Esophagus squamous epithelium (tissue), 5 donors: ENCODE measurements around the gene TMEM235. TPM values are rescaled to one million over a fixed set of nuclear protein-coding genes. Genes with fewer than 3 reads are reported as not detected.

ENCODE experiments used
- DNase-seq: peaks from one replicate; lab custom pipeline; 2025; lab: John Stamatoyannopoulos, UW
- H3K27ac ChIP-seq, 4 donors: fragments of 200-600 bp; sonication (generic); one replicate each; pipeline ENCODE4 v1.5.1; 2016 to 2019; ENCODE audit warnings: mild to moderate bottlenecking in 1 of 4
- H3K27me3 ChIP-seq, 4 donors: fragments of 200-600 bp; sonication (generic); 1 replicate in 3 of 4; 2 replicates in 1 of 4; pipeline versions ENCODE4 v1.5.1 to v1.6.0; 2017 to 2021; ENCODE audit warnings: antibody characterized with exemption in 1 of 4
- H3K36me3 ChIP-seq, 3 donors: fragments of 200-600 bp; sonication (generic); one replicate each; pipeline ENCODE4 v1.5.1; 2016 to 2019
- H3K4me1 ChIP-seq, 3 donors: fragments of 200-600 bp; sonication (generic); one replicate each; pipeline ENCODE4 v1.5.1; 2017 to 2019
- H3K4me3 ChIP-seq, 4 donors: fragments of 200-600 bp; sonication (generic); 1 replicate in 3 of 4; 2 replicates in 1 of 4; pipeline ENCODE4 v1.5.1; 2016 to 2019; ENCODE audit warnings: mild to moderate bottlenecking in 2 of 4, moderate library complexity in 1 of 4
- H3K9me3 ChIP-seq, 3 donors: fragments of 200-600 bp; sonication (generic); one replicate each; pipeline ENCODE4 v1.5.1; 2016 to 2019
- POLR2A ChIP-seq, 4 donors: fragments of 450-650 bp; IDR thresholded peaks; one replicate each; pipeline ENCODE4 v1.6.1; 2017; ENCODE audit warnings: antibody characterized with exemption in 4 of 4, mild to moderate bottlenecking in 4 of 4, moderate library complexity in 3 of 4
- WGBS, 2 donors: methylation state at CpG; one replicate each; pipeline ENCODE4 v1.1.5; 2018; 5-methylcytosine and 5-hydroxymethylcytosine counted together
- intact Hi-C: fragments of 100-400 bp; cut with DNase I; formaldehyde crosslinking; loops from one replicate; pipeline ENCODE4 v1.15.0; 2022
- total RNA-seq, 4 donors: library from RNA; depleted of rRNA; stranded (reverse); fragments of >200 nt; gene quantifications; one replicate each; pipeline ENCODE4 v1.1.0, GENCODE V29; 2016
- TF ChIP-seq, protein P1 (sequence below), 6 experiments: fragments of 450-650 bp in 4 of 6; fragments of 200-600 bp in 2 of 6; sonication (generic) in 2 of 6; IDR thresholded peaks; one replicate each; pipeline ENCODE4 v1.5.1; 2016 to 2019; ENCODE audit warnings: antibody characterized with exemption in 6 of 6, mild to moderate bottlenecking in 4 of 6, moderate library complexity in 4 of 6
- donor health status: DM: yes; HTN: yes; CAD: no.

The TMEM235 gene
- total RNA-seq, 4 donors from 2014 or later = 0.26 TPM; not detected in 3

DNA sequence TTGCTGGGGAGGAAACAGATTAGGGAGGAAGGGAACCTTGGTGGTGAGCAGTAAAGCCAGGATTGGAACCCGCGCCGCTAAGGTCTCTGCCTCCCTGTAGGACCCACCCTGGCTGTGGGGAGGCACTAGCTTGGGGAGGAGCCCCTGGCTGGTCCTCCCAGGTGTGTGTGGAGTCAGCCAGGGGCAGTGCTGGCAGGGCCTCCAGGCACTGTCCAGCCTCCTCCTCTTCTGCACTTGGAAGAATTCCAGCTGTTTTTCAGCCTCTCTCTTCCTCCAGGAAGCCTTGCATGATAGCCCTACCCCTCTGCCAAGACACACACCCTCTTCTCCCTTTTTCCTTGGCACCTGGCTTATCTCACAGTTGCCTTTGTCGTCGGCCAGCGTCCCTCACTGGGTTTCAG is 34.8 kb downstream of the TMEM235 start:
- DNase-seq = no peak
- TF ChIP-seq, protein P1, sequence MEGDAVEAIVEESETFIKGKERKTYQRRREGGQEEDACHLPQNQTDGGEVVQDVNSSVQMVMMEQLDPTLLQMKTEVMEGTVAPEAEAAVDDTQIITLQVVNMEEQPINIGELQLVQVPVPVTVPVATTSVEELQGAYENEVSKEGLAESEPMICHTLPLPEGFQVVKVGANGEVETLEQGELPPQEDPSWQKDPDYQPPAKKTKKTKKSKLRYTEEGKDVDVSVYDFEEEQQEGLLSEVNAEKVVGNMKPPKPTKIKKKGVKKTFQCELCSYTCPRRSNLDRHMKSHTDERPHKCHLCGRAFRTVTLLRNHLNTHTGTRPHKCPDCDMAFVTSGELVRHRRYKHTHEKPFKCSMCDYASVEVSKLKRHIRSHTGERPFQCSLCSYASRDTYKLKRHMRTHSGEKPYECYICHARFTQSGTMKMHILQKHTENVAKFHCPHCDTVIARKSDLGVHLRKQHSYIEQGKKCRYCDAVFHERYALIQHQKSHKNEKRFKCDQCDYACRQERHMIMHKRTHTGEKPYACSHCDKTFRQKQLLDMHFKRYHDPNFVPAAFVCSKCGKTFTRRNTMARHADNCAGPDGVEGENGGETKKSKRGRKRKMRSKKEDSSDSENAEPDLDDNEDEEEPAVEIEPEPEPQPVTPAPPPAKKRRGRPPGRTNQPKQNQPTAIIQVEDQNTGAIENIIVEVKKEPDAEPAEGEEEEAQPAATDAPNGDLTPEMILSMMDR (IDR thresholded peaks at IDR 0.05) = no peak
- TF ChIP-seq POLR2A (IDR thresholded peaks at IDR 0.05) = no peak
- WGBS, 2 donors = 79% methylated on average over 3 to 5 of the region's 6 CpGs
- intact Hi-C loops = no loop called here
- Histone ChIP-seq H3K4me1 (peaks cover 20 to 55% (median 20%) of the 10 kb centered on the region in 3 donors), H3K36me3 (no peaks in the 10 kb centered on the region), H3K27ac (no peak overlapping the region), H3K9me3 (no peaks in the 10 kb centered on the region), H3K4me3 (no peak overlapping the region), H3K27me3 (peaks cover 0 to 51% (median 0%) of the 10 kb centered on the region in 4 donors)

DNA sequence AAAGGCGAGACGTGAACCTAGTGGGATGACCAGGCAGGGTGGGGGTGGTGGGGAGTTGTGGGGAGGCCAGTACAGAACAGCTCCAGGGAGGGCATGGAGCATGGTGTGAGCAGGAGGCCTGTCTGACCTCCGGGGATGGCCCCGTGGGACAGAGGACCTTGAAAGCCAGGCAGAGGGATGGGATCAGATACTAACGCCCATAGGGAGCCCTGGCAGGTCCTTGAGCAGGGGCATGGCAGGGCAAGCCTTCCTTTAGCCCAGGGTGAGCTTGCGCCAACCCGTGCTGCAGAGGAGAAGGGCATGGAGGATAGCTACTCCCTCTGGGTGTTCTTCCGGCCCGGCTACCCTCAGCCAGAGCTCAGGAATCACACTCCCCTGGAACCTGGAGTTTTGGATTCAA is 35.3 kb downstream of the TMEM235 start:
- TF ChIP-seq, protein P1 (IDR thresholded peaks at IDR 0.05) = no peak
- no peak for TF ChIP-seq POLR2A (IDR thresholded peaks at IDR 0.05)
- H3K27ac ChIP-seq = no peak overlapping the region
- 68 to 78% methylated on average over 6 to 7 of the region's 9 CpGs for WGBS, 2 donors
- intact Hi-C loops = no loop called here
- no peak overlapping the region for H3K4me3 ChIP-seq
- DNase-seq = no peak
- no peaks in the 10 kb centered on the region for H3K36me3 ChIP-seq
- no peaks in the 10 kb centered on the region for H3K9me3 ChIP-seq
- peaks cover 20 to 55% (median 20%) of the 10 kb centered on the region in 3 donors for H3K4me1 ChIP-seq
- peaks cover 0 to 57% (median 0%) of the 10 kb centered on the region in 4 donors for H3K27me3 ChIP-seq

DNA sequence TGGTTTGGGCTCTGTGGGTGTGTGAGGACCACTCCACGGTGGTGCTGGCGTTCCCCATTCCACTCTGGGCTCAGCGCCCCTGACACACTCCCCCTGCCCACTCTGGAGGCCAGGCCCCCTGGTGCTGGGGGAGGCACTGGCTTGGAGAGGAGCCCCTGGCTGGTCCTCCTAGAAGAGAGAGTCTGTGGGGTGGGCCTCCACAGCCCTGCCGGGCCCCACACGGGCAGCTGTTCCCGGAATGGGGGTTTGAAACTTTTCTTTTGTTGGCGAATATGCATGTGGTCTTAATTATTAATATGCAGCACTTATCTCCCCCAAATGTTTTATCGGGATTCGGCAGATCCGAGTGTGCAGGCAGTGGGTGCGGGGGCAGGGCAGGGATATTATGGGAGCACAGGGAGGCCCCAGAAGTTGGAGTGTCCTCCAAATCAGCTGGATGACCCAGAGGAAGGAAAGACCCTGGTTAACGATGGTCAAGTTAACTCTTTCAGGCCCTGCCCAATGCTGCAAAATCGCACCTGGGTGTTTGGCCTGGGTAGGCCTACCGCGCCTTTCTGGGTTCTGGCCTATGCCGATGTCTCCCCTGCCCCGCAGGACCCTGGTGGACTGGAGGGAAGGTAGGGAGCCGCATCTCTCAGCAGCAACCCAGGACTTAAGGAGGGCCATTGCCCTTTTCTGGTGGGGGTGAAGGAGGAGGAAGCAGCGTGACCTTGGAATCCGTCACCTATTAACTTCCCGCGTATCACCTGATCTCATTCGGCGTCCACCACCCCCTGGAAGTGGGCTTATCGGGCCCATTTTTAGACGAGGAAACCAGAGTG is 36.0 kb downstream of the TMEM235 start:
- no peak for DNase-seq
- no peaks in the 10 kb centered on the region for H3K36me3 ChIP-seq
- no peak overlapping the region for H3K27ac ChIP-seq
- intact Hi-C loops = no loop called here
- peaks cover 0 to 64% (median 0%) of the 10 kb centered on the region in 4 donors for H3K27me3 ChIP-seq
- no peak for TF ChIP-seq POLR2A (IDR thresholded peaks at IDR 0.05)
- H3K4me3 ChIP-seq = no peak overlapping the region
- peaks cover 20 to 62% (median 20%) of the 10 kb centered on the region in 3 donors for H3K4me1 ChIP-seq
- 79 to 83% methylated on average over 16 to 18 of the region's 26 CpGs for whole genome bisulfite sequencing, 2 donors
- H3K9me3 ChIP-seq = no peaks in the 10 kb centered on the region

DNA sequence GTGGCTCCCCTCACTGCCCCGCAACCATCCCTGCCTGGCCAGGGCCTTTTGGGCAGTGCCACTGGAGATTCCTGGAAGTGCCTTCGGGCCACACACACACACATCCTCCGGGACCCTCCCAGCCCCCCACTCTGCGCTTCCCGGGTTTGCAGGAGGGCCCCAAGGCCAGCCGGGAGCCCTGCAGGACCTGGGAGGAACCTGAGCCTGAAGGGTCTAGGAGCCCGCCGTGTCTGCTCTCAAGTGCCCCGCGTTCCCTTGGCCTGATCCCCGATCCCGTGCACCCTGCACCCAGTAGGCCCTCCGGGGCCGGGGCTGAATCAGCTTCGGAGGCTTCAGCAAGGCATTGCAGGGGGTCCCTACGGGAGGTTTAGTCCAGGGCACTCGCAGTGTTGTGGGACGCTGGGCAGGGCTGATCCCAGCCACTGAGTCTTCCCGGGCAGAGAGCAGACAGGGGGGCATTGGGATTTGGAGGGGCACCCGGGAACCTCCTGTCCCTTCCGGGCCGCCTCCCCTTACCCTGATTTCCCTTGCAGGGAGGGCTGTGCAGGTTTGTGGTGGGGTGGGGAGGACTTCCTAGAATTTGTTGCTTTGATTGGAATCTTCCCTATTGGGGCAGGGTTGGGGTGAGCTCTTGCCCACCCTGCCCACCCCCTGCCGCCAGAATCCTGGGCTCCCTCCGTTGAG is 36.9 kb downstream of the TMEM235 start:
- Histone ChIP-seq H3K4me3 (no peak overlapping the region), H3K27ac (no peak overlapping the region), H3K36me3 (no peaks in the 10 kb centered on the region), H3K27me3 (peaks cover 0 to 72% (median 0%) of the 10 kb centered on the region in 4 donors), H3K4me1 (peaks cover 16 to 63% (median 18%) of the 10 kb centered on the region in 3 donors), H3K9me3 (no peaks in the 10 kb centered on the region)
- 100% methylated on average over 1 of the region's 24 CpGs; no CpG with 5 or more reads in 1 of the 2 donors for WGBS, 2 donors
- no peak for DNase-seq
- TF ChIP-seq POLR2A (IDR thresholded peaks at IDR 0.05) = no peak
- TF ChIP-seq, protein P1 (IDR thresholded peaks at IDR 0.05) = no peak
- intact Hi-C loops = no loop called here

DNA sequence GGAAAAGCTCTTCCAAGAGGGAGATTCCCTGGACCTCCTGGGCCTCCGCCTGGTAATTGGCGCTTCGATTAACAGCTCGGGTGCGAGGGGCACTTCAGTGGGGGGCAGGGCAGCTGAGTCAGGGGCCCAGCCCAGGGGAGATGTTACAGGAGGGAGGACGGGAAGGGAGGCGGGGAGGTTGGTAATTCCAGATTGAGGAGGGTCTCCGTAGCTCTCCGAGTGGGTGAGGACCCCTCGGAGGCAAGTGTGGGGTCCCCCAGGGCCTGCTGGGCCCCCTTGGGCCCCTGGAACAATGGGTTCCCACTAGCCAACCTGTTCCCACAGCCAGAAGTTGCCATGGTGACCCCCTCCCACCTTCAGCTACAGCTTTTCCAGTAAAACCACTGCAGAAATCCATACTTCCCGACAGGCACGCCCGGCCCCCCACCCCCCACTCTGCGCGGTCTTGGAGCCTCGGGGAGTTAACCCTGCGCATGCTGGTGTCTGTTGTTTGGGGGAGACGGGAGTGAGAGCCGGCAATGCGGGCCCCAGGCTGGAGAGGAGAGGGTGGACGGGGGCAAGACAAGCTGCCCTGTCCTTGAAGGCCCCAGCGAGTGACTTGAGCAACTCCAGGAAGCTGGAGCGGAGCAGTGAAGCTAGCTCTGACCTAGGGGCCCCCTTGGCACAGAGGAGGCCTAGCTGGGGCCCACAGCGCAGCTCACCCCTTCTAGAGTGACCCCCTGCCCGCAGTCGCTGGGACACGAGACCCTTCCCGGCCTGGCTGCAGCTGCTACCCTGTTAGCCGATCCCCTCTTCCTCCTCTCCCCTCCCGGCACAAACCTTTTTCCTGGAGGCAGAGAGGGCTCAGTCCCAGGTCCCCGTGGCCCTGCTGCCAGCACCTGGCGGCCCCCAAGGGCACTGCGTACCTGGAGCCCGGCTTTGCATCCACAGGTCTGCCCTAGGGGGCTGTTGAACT is 37.8 kb downstream of the TMEM235 start:
- H3K27ac ChIP-seq = no peak overlapping the region
- intact Hi-C loops = no loop called here
- H3K27me3 ChIP-seq = peaks cover 0 to 79% (median 0%) of the 10 kb centered on the region in 4 donors
- no peak for DNase-seq
- H3K4me1 ChIP-seq = peaks cover 15 to 56% (median 16%) of the 10 kb centered on the region in 3 donors
- TF ChIP-seq, protein P1 (IDR thresholded peaks at IDR 0.05) = no peak
- no peak for TF ChIP-seq POLR2A (IDR thresholded peaks at IDR 0.05)
- H3K4me3 ChIP-seq = no peak overlapping the region
- 63% methylated on average over 12 of the region's 34 CpGs; no CpG with 5 or more reads in 1 of the 2 donors for WGBS, 2 donors
- no peaks in the 10 kb centered on the region for H3K36me3 ChIP-seq
- no peaks in the 10 kb centered on the region for H3K9me3 ChIP-seq
